ENCODE data around the gene CIB4. TPM values are rescaled to one million over a fixed set of nuclear protein-coding genes. Genes with fewer than 3 reads are reported as not detected.

The CIB4 gene
- total RNA-seq, 3 donors from 2014 or later, result not detected

- Mint-ChIP-seq H3K4me3 (no peak overlapping the region), H3K36me3 (ENCODE audit: insufficient read depth) (no peaks in the 10 kb centered on the region), H3K27me3 (ENCODE audit: low read depth) (peaks cover 25% of the 10 kb centered on the region), H3K9me3 (no peaks in the 10 kb centered on the region), H3K4me1 (ENCODE audit: low read depth) (no peaks in the 10 kb centered on the region)
- DNase-seq (no peak), ATAC-seq (no peak)
Observed at GRCh38 chr2:26653207-26654060, 12.3 kb upstream of the CIB4 start.

GRCh38 chr2:26652361-26653041 lies 11.3 kb upstream of the CIB4 start:
- Mint-ChIP-seq H3K4me3 (no peak overlapping the region), H3K27me3 (ENCODE audit: low read depth) (peaks cover 26% of the 10 kb centered on the region), H3K4me1 (ENCODE audit: low read depth) (no peaks in the 10 kb centered on the region), H3K9me3 (no peaks in the 10 kb centered on the region), H3K36me3 (ENCODE audit: insufficient read depth) (no peaks in the 10 kb centered on the region)
- DNase-seq, result no peak
- ATAC-seq, result no peak

- Mint-ChIP-seq H3K4me3 (no peak overlapping the region), H3K27me3 (ENCODE audit: low read depth) (peaks cover 24% of the 10 kb centered on the region), H3K9me3 (no peaks in the 10 kb centered on the region), H3K4me1 (ENCODE audit: low read depth) (no peaks in the 10 kb centered on the region), H3K36me3 (ENCODE audit: insufficient read depth) (no peaks in the 10 kb centered on the region)
- ATAC-seq (no peak), DNase-seq (no peak)
Observed at GRCh38 chr2:26651799-26652198, 10.6 kb upstream of the CIB4 start.

- H3K9me3 Mint-ChIP-seq, result no peaks in the 10 kb centered on the region
- DNase-seq (no peak), ATAC-seq (no peak)
- H3K4me3 Mint-ChIP-seq, result no peak overlapping the region
- H3K36me3 Mint-ChIP-seq (ENCODE audit: insufficient read depth), result no peaks in the 10 kb centered on the region
- peaks cover 24% of the 10 kb centered on the region for H3K27me3 Mint-ChIP-seq (ENCODE audit: low read depth)
- H3K4me1 Mint-ChIP-seq (ENCODE audit: low read depth), result no peaks in the 10 kb centered on the region
Observed at GRCh38 chr2:26651470-26651771, 10.3 kb upstream of the CIB4 start.

GRCh38 chr2:26650713-26651469 lies 9.7 kb upstream of the CIB4 start:
- H3K4me3 Mint-ChIP-seq, result no peak overlapping the region
- H3K36me3 Mint-ChIP-seq (ENCODE audit: insufficient read depth), result no peaks in the 10 kb centered on the region

GRCh38 chr2:26649992-26650712 lies 9.0 kb upstream of the CIB4 start:
- DNase-seq (no peak), ATAC-seq (no peak)
- H3K9me3 Mint-ChIP-seq, result no peaks in the 10 kb centered on the region
- H3K36me3 Mint-ChIP-seq (ENCODE audit: insufficient read depth), result no peaks in the 10 kb centered on the region
- no peak overlapping the region for H3K4me3 Mint-ChIP-seq
- H3K4me1 Mint-ChIP-seq (ENCODE audit: low read depth), result no peaks in the 10 kb centered on the region
- H3K27me3 Mint-ChIP-seq (ENCODE audit: low read depth), result peaks cover 32% of the 10 kb centered on the region

More at GRCh38 chr2:26650713-26651469, 9.7 kb upstream of the CIB4 start:
- DNase-seq (no peak), ATAC-seq (no peak)
- H3K27me3 Mint-ChIP-seq (ENCODE audit: low read depth), result peaks cover 26% of the 10 kb centered on the region
- H3K9me3 Mint-ChIP-seq, result no peaks in the 10 kb centered on the region
- H3K4me1 Mint-ChIP-seq (ENCODE audit: low read depth), result no peaks in the 10 kb centered on the region

- DNase-seq (no peak), ATAC-seq (no peak)
- Mint-ChIP-seq H3K27me3 (ENCODE audit: low read depth) (peaks cover 34% of the 10 kb centered on the region), H3K4me3 (no peak overlapping the region), H3K9me3 (no peaks in the 10 kb centered on the region), H3K4me1 (ENCODE audit: low read depth) (no peaks in the 10 kb centered on the region), H3K36me3 (ENCODE audit: insufficient read depth) (no peaks in the 10 kb centered on the region)
Observed at GRCh38 chr2:26649322-26649721, 8.2 kb upstream of the CIB4 start.

- no peaks in the 10 kb centered on the region for H3K9me3 Mint-ChIP-seq
- peaks cover 37% of the 10 kb centered on the region for H3K27me3 Mint-ChIP-seq (ENCODE audit: low read depth)
- no peaks in the 10 kb centered on the region for H3K36me3 Mint-ChIP-seq (ENCODE audit: insufficient read depth)
- ATAC-seq, result no peak
- no peaks in the 10 kb centered on the region for H3K4me1 Mint-ChIP-seq (ENCODE audit: low read depth)
- no peak for DNase-seq
- H3K4me3 Mint-ChIP-seq, result no peak overlapping the region
Observed at GRCh38 chr2:26648516-26648915, 7.3 kb upstream of the CIB4 start.

GRCh38 chr2:26647981-26648380 lies 6.8 kb upstream of the CIB4 start:
- ATAC-seq, result no peak
- Mint-ChIP-seq H3K27me3 (ENCODE audit: low read depth) (peaks cover 39% of the 10 kb centered on the region), H3K4me3 (no peak overlapping the region), H3K36me3 (ENCODE audit: insufficient read depth) (no peaks in the 10 kb centered on the region), H3K4me1 (ENCODE audit: low read depth) (no peaks in the 10 kb centered on the region), H3K9me3 (no peaks in the 10 kb centered on the region)
- no peak for DNase-seq

- H3K4me3 Mint-ChIP-seq, result no peak overlapping the region
- peaks cover 36% of the 10 kb centered on the region for H3K27me3 Mint-ChIP-seq (ENCODE audit: low read depth)
- no peaks in the 10 kb centered on the region for H3K9me3 Mint-ChIP-seq
- H3K4me1 Mint-ChIP-seq (ENCODE audit: low read depth), result no peaks in the 10 kb centered on the region
- ATAC-seq, result no peak
- no peak for DNase-seq
- no peaks in the 10 kb centered on the region for H3K36me3 Mint-ChIP-seq (ENCODE audit: insufficient read depth)
Observed at GRCh38 chr2:26646986-26647672, 6.0 kb upstream of the CIB4 start.

- DNase-seq (no peak), ATAC-seq (no peak)
- Mint-ChIP-seq H3K27me3 (ENCODE audit: low read depth) (peaks cover 36% of the 10 kb centered on the region), H3K4me3 (no peak overlapping the region), H3K4me1 (ENCODE audit: low read depth) (no peaks in the 10 kb centered on the region), H3K9me3 (no peaks in the 10 kb centered on the region), H3K36me3 (ENCODE audit: insufficient read depth) (no peaks in the 10 kb centered on the region)
Observed at GRCh38 chr2:26645762-26646161, 4.6 kb upstream of the CIB4 start.

GRCh38 chr2:26644188-26644835 lies 3.1 kb upstream of the CIB4 start:
- Mint-ChIP-seq H3K4me1 (ENCODE audit: low read depth) (no peaks in the 10 kb centered on the region), H3K9me3 (no peaks in the 10 kb centered on the region), H3K27me3 (ENCODE audit: low read depth) (peaks cover 39% of the 10 kb centered on the region), H3K36me3 (ENCODE audit: insufficient read depth) (no peaks in the 10 kb centered on the region), H3K4me3 (no peak overlapping the region)
- ATAC-seq (no peak), DNase-seq (no peak)

GRCh38 chr2:26642429-26642828 lies 1.3 kb upstream of the CIB4 start:
- DNase-seq, result no peak
- ATAC-seq, result no peak
- Mint-ChIP-seq H3K36me3 (ENCODE audit: insufficient read depth) (no peaks in the 10 kb centered on the region), H3K4me3 (no peak overlapping the region), H3K9me3 (no peaks in the 10 kb centered on the region), H3K4me1 (ENCODE audit: low read depth) (no peaks in the 10 kb centered on the region), H3K27me3 (ENCODE audit: low read depth) (peaks cover 35% of the 10 kb centered on the region)

Measured in activated T-cell treated with anti-CD3 and anti-CD28 coated beads, Interleukin-2, amount 50 U/mL, for 4 hours (primary cell).